GM18499 (cell line): Measurements from ENCODE around the gene STRN4.
"Not testable (repeated sequence)": the region's sequence is repeated elsewhere in the genome, so short reads cannot be mapped to it uniquely, and the experiment has no call there.

Experiments
- ATAC-seq: cut with Tn5 transposase; IDR thresholded peaks from one replicate; pipeline ENCODE4 v1.9.1; 2021; ENCODE audit warnings: moderate number of reproducible peaks; ENCODE audit not compliant: insufficient read depth, unreplicated experiment

The STRN4 gene, protein sequence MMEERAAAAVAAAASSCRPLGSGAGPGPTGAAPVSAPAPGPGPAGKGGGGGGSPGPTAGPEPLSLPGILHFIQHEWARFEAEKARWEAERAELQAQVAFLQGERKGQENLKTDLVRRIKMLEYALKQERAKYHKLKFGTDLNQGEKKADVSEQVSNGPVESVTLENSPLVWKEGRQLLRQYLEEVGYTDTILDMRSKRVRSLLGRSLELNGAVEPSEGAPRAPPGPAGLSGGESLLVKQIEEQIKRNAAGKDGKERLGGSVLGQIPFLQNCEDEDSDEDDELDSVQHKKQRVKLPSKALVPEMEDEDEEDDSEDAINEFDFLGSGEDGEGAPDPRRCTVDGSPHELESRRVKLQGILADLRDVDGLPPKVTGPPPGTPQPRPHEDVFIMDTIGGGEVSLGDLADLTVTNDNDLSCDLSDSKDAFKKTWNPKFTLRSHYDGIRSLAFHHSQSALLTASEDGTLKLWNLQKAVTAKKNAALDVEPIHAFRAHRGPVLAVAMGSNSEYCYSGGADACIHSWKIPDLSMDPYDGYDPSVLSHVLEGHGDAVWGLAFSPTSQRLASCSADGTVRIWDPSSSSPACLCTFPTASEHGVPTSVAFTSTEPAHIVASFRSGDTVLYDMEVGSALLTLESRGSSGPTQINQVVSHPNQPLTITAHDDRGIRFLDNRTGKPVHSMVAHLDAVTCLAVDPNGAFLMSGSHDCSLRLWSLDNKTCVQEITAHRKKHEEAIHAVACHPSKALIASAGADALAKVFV

DNA sequence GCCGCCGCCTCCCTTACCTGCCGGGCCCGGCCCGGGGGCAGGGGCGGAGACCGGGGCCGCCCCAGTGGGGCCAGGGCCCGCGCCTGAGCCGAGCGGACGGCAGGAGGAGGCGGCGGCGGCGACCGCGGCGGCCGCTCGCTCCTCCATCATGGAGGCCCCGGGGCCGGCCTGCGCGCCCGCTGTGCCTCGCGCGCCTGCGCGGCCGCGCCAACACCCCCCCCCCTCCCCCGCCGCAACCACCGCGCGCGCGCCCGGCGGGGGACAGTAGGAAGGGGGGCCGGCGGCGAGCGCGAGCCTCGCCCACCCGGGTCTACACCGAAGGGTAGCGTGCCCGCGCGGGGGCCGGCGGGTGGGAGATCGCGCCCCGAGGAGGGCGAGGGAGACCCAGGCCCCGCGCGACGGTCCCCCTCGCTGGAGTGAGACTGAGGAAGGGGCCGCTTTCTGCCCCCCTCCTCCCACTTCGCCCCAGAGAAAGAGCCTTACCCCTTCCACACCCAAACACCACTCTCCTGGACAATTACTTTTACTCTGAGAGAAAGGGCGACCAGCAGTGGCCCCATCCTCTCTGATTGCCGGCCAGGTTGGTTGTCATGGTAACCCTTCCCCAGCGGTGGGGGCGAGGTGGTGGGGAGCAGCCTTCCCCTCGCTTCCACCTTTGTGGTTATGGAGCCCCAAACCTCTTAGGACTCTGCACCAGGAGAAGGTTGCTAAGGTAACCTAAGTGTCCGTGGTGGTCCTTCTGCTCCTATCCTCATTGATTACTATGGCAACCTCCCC is at the start of gene STRN4:
Gene STRN4 (minus strand): TSS at position 170 of the 777 bp plus-strand sequence. CDS start 20 bp downstream, at position 150.
- no peak for ATAC-seq

- ATAC-seq, result no peak
These were observed 45.7 kb upstream of the STRN4 start for GRCh38 chr19:46791944-46792343.

- ATAC-seq, result no peak
These were observed 43.1 kb upstream of the STRN4 start for GRCh38 chr19:46789371-46789770.

DNA sequence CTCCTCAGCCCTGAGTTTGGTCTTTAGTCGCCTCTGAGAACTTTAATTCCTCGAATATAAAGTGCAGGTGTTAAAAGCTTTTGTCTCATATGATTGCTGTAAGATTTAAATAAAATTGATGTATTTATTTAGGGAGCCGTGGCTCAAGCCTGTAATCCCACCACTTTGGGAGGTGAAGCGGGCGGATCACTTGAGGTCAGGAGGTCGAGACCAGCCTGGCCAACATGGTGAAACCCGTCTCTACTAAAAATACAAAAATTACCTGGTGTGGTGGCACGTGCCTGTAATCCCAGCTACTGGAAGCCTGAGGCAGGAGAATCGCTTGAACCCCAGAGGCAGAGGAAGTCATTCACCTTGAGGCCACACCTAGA is 42.7 kb upstream of the STRN4 start:
- ATAC-seq, result no peak

DNA sequence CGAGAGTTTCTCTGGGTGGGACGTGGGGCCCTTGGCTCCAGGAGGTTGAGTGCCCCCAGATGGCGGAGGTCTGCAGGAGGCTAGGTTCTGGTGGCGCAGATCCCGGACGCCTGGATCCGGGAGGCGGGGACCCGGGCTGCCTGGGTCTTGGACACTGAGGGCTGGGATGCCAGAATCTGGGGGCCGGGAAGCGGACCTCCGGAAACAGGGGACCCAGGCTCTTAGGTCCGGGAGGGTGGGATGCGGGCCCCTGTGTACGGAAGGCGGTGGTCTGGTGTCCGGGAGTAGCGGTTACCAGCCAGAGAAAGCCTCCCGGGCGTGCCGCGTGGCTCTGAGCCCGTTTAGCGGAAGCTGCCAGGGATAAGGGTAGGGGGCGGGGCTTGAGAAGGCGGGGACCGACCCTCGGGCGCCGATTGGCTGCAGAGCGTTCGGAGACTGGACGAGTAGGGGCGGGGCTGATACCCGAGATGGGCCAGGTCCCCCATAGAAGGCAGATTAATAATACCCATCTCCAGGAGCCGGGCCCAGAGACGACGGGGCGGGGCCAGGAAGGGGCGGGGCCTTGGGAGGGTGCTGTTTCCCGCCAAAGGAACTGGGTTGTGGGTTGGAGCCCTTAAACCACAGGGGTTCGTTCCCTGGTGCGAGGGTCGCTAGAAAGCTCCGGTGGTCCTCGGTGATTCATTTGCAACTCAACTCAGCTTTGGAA is 42.2 kb upstream of the STRN4 start, which contains the start of gene SLC1A5:
Gene SLC1A5 (minus strand): TSS at position 333 of the 706 bp plus-strand sequence. CDS start 629 bp downstream, outside the sequence.
- ATAC-seq, result no peak

DNA sequence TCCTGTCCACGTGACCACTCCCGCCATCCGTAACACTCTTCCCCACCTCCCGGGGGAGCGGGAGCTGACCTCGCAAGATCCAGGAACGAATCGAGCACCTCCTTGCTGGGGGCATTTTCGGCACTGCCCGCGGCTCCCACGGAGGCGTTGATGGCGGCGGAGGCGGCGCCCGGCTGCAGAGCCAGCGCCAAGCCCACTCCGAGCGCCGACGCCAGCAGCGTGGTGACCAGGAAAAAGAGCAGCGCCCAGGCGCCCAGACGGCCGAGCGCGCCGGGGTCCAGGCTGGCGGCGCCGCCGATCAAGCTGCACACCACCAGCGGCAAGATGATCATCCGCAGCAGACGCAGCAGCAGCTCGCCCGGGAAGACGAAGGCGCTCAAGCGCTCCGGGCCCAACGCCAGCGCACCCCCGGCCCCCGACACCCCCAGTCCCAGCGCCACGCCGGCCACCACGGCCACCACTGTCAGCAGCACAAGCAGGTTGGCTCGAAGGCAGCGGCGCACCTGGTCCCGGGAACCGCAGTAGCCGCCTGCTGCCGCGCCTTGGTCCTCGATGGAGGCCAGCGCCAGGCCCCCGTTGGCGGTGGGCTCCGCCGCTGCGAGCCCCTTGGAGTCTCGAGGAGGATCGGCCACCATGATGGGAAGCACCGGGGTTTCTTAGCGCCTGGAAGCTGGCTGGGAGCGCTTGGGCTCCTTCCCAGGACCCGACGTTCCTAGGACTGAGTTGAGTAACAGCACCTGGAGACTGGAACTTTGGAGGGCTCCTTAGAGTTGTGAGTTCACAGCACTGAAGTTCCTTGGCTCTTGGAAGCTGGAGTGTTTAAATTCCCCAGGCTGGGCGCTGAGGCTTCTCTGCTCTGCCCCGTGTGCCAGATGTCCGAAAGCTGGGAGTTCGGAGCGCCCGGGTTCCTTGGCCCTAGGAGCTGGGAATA is 41.3 kb upstream of the STRN4 start:
- ATAC-seq, result no peak

DNA sequence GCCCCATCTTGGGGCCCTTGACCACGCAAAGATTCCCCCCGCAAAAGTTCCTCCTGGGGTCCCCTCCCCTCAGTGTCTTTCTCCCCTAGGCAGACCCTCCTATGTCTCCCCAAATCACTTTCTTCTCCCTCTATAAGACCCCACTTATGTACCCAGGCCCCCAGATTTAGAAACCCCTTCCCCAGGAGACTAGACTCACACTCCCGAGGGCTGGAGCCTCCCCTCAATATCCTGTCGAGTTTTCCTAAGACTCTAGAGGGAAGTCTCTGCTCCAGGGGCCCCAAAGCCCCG is 40.7 kb upstream of the STRN4 start:
- no peak for ATAC-seq

GRCh38 chr19:46786236-46787039 is 40.2 kb upstream of the STRN4 start:
- ATAC-seq, result no peak

DNA sequence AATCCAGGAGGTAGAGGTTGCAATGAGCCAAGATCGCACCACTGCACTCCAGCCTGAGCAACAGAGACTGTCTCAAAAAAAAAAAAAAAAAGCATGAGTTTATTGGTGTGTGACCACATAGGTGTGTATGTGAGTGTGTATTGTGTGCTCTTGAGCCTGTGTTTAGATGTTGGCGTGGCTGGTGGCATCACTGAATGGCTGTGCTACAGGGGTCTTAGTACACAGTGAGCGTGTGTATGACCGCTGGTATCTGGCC is 39.7 kb upstream of the STRN4 start:
- no peak for ATAC-seq

- ATAC-seq, result no peak
These were observed 39.1 kb upstream of the STRN4 start for GRCh38 chr19:46785054-46785979.

DNA sequence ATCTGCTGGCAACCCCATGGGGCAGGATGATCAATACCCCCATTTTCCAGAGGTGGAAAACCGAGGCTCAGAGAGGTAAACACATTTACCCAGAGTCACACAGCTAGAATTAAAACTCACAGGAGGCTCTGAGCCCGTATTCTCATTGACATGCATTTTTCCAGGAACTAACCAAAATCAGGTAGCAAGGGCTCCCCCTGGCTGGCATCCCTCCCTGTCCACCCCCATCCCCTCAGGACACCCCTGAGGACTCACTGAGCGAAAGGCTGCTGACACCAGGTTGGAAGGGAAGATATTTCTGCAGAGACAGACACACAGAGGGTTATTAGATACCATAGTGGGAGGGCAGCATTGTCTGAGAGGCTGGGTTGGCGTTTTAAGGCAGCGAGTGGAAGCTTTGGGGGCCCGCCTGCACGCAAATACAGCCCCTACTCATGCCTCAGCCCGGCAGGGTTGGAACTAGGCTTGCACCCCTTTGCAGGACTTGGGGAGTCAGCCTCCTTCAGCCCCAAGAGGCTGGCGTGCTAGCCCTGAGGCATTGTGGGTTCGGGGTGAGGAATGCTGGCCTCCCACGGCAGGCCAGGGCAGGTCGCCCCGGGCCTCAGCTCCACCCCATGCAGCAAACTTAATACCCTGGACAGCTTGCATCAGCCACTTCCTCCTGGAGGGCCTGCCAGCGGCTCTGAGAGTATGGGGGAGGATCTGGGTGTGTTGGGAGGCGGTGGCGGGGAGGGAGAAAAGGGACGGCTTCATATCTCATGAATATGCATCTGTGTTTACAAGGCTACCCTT is 38.2 kb upstream of the STRN4 start:
- no peak for ATAC-seq

GRCh38 chr19:46783670-46784069 is 37.4 kb upstream of the STRN4 start:
- no peak for ATAC-seq

- ATAC-seq, result no peak
These were observed 36.2 kb upstream of the STRN4 start for GRCh38 chr19:46782355-46783019.

DNA sequence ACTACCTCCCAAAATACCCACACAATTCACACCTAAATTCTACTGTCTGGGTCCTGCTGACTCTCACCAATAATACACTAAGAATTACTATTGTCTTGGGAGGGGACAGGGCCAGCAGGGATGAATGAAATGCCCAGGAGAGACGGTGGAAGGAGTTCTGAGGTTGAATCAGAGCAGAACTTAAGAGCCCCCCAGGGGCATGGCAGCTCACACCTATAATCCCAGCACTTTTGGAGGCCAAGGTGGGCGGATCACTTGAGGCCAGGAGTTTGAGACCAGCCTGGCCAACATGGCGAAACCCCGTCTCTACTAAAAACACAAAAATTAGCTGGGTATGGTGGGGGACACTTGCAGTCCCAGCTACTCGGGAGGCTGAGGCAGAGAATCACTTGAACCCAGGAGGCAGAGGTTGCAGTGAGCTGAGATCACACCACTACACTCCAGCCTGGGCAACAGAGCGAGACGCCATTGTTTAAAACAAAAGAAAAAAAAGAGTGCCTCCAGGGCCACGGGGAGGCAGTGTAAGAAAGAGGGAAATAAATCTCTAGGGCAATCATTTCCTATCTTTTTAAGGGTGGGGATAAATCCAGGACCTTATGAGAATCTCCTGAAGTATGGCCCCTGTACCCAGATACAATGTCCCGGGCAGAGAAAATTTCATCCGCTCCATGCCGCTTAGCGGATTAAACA is 31.9 kb upstream of the STRN4 start:
- not testable (repeated sequence) for ATAC-seq

- ATAC-seq, result no peak
These were observed 31.0 kb upstream of the STRN4 start for GRCh38 chr19:46776927-46777911.
